ENCODE measurements around the gene MTMR12.
"Not testable (repeated sequence)": the region's sequence is repeated elsewhere in the genome, so short reads cannot be mapped to it uniquely, and the experiment has no call there.

The MTMR12 gene

GRCh38 chr5:32232441-32233219, 80.1 kb downstream of the MTMR12 start:
- peak; percentile 81 for DNase-seq

- DNase-seq, result no peak
Observed at GRCh38 chr5:32231929-32232328, 80.8 kb downstream of the MTMR12 start.

- DNase-seq, result no peak
Observed at GRCh38 chr5:32231241-32231640, 81.5 kb downstream of the MTMR12 start.

- no peak for DNase-seq
Observed at GRCh38 chr5:32230356-32231099, 82.2 kb downstream of the MTMR12 start.

DNA sequence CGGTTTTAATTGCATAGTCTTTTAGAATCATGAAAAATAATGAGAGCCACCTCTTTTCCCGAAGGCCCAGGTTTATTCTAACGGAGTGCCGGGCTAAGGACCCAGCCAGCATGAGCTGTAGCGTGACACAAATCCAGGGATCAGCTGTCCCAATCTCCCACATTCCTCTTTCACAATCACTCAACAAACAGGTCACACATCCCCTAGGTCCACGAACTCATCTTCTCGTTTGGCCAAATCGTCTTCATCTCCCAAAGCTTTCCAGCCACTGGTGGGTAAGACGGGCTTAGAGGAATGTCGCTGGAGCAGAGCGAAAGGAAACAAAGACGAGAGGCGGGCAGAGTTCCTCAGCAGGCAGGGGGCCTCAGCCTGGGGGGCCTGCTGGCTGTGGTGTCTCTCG, 83.2 kb downstream of the MTMR12 start:
- DNase-seq, result no peak

DNA sequence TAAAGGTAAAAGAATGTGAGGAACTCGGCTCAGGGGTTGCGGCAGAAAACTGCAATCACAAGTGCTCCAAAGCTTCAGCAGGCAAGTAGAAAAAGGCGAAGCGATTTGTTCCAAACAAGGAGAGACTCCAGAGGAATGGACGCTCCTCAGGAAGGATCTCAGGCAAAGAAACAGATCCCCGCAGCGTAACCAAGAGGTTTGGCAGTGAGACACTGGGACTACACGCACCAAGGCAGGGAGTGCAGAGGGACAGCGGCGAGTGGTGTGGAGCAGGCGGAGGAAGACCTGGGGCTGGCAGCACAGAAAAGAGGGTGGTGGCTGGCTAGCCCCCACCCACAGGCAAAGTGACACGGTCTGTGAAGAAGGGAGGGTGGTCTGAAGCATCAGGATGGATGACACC, 83.9 kb downstream of the MTMR12 start:
- no peak for DNase-seq

DNA sequence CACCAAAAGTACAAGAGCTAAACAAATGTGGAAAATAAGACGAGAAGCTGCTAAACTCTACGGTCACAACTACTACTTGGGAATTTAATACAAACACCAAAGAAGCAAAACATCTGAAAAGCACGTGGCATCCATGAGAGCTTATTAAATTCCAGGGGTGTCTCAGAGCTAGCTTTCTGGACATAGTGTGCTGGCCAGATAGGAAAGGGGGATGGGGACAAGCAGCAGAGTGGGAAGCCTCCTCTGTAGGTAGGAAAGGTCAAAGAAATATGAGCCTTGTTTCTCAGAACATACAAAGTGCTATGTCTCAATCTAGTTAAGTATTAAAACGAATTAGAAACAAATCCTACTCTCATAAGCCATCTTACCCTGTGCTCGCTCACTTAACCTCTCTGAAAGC, 87.3 kb downstream of the MTMR12 start:
- DNase-seq, result no peak

DNA sequence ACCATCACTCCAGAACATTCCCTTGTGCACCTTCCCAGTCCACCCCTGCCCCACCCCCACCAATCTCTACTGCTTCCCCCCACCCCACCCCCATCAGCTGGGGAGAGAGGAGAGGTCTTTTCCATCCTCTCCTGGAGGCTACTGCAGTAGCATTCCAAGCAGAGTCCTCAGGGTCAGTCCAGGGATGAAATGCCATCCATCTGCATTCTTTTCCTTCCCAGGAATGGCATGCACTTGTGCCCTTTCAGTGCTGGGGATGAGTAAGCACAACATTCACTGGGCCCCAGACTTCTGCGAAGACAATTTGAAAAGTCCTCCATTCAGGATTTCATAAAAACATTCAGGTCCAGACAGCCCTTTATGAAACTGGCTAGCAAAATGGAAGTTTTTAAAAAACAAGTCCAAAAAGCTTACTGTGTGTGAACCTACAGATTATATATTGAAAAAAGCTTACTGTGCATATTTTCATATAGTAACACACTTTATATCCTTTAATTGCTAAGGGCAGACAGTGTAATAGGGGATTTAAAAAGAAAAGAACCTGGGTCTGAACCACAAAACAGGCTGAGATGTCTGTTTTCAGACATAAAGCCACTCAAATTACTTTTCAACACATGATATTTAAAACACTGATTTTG, 88.6 kb downstream of the MTMR12 start:
- DNase-seq, result no peak

DNA sequence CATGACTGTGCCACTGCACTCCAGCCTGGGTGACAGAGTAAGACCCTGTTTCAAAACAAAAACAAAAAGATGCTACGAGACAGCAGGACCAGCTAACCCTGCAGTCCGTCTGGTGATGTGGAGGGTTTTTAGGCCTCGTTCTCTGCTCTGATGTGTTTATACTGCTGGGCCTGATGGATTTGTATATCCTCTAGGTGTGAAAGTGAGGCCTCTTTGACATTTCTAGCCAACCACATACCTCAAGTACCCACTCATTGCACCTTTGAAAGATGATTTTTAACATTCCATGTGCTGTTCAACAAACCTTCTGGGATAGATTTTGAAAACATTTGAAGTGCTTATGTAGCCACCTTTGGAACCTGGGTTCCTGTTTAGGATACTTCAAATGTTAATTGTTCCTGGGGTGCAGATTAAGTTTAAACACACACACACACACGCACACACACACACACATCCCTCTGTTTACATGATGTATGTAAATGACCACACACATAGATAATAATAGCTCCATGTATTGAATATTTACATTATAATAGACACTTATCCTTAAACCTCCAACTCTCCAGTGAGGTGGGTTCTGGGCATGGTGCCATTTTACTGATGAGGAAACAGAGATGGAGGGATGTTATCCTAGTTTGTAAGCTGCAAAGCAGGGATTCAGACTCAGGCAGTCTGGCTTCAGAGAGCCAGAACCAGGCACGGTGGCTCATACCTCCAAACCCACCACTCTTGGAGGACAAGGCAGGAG, 89.8 kb downstream of the MTMR12 start:
- DNase-seq, result no peak

GRCh38 chr5:32217886-32218396, 94.8 kb downstream of the MTMR12 start:
- no peak for DNase-seq

GRCh38 chr5:32214344-32214743, 98.4 kb downstream of the MTMR12 start:
- not testable (repeated sequence) for DNase-seq

- no peak for DNase-seq
Observed at GRCh38 chr5:32210151-32210550, 102.6 kb downstream of the MTMR12 start.

GRCh38 chr5:32208837-32209236, 103.9 kb downstream of the MTMR12 start:
- not testable (repeated sequence) for DNase-seq

DNA sequence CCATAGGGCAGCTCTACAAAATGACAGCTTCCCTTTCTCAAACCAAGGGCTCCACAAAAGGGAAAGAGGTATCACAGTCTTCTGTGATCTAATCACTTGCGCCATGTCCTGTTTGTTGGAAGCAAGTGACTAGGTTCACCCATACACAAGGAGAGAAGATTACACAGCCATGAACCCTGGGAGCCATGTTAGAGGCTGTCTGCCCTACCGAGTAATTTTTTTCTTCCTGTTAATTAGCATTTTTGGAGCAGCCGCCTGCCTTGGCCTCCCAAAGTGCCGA, 105.4 kb downstream of the MTMR12 start:
- no peak for DNase-seq

- DNase-seq, result no peak
Observed at GRCh38 chr5:32206509-32207354, 106.0 kb downstream of the MTMR12 start.

DNA sequence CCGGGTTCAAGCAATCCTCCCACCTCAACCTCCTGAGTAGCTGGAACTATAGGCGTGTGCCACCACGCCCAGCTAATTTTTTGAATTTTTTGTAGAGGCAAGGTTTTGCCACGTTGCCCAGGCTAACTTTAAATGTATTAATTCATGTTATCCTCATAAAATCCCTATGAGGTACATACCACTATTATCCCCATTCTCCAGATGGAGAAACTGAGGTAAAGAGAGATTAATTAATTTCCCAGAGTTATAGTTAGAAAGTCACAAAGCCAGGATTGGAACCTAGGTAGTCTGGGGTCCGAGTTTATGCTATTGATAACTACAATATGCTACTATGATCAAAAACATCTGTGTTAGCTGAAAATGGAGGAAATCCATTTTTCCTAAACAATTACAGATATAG, 106.7 kb downstream of the MTMR12 start:
- DNase-seq, result no peak

DNA sequence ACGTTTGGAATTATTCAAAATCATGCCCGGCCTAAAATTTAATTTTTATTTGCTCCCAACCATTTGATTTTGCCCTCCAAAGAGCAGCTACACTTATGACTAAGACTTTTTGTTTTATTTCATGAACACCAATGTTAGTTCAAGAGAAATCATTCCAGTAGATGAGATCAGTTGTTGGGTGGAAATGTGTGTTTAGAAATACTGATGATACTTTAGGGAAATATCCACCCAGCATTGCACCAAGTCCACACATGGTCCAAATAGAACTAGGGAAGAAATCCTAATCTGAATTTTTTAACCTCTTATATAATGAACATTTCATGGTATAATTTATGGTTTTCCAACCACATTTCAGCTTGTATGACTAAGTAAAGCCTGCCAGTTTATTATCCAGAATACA, 110.3 kb downstream of the MTMR12 start:
- no peak for DNase-seq

DNA sequence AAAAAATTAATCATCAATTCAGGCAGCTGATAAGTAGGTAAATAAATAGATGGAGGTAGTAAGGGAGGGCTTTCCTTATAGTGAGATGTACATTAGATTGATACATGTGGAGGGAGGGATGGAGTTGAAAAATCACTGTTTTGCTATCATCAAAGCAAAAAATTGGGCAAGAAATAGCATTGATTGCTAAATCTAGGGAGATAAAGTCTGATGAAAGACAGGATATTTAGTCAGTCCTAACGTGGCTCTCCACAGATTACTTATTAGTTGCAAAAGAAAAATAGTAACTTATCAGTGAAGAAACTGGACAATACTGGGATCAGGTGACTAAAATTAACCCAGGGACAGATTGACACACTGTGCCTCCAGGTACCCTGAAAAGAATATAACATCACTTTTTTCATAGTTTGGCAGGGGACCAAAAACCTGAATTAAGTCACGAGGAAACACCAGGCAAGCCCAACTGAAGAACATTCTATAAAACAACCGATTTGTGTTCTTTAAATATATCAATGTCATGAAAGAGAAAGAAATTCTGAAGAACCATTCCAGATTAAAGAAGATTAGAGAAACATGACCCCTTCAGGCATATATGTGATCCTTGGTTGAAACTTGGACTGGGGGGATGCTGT, 111.5 kb downstream of the MTMR12 start:
- no peak for DNase-seq

DNA sequence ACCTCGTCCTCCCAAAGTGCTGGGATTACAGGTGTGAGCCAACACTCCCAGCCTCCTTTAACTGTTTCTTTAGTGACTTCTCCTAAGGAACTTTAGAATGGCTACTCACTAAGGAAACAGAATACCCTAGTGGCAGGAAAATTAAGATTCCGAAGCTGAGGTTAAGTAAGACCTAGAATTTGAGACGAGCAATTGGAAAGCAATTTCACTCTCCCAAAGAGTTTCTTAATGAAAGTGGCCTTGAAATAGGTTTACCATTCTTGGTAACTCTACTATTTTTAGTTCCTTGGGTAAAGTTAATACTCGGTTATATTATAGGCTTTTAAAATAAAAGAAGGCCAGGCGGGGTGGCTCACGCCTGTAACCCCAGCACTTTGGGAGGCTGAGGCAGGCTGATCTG, 115.7 kb downstream of the MTMR12 start:
- no peak for DNase-seq

- no peak for DNase-seq
Observed at GRCh38 chr5:32195265-32195664, 117.5 kb downstream of the MTMR12 start.

- no peak for DNase-seq
Observed at GRCh38 chr5:32193591-32193990, 119.1 kb downstream of the MTMR12 start.

- no peak for DNase-seq
Observed at GRCh38 chr5:32190095-32190494, 122.6 kb downstream of the MTMR12 start.
